Ovary (tissue), 9 donors: Measurements from ENCODE around the gene CLDN34. TPM values are rescaled to one million over a fixed set of nuclear protein-coding genes. Genes with fewer than 3 reads are reported as not detected.

ENCODE experiments used
- DNase-seq, 5 donors: peaks; one replicate each; pipeline ENCODE4 v3.0.0-alpha.2; 2019 to 2020
- H3K27ac ChIP-seq, 2 donors: fragments of 200-600 bp; one replicate each; pipeline versions ENCODE4 v1.5.1 to v1.8.0; 2019 to 2022
- H3K27me3 ChIP-seq: fragments of 200-600 bp; one replicate; pipeline ENCODE4 v1.8.0; 2022
- H3K36me3 ChIP-seq: fragments of 200-600 bp; sonication (generic); one replicate; pipeline ENCODE4 v1.5.1; 2019
- H3K4me1 ChIP-seq: one replicate; pipeline ENCODE4 v1.8.1; 2013; ENCODE audit warnings: mild to moderate bottlenecking, moderate library complexity; ENCODE audit not compliant: insufficient read depth
- H3K4me3 ChIP-seq: fragments of 200-600 bp; sonication (generic); one replicate; pipeline ENCODE4 v1.5.1; 2017
- H3K9me3 ChIP-seq, 2 donors: fragments of 200-600 bp in 1 of 2; sonication (generic) in 1 of 2; one replicate each; pipeline versions ENCODE4 v1.5.1 to v1.8.1; 2013 to 2019; ENCODE audit warnings: mild to moderate bottlenecking in 1 of 2, moderate library complexity in 1 of 2
- EP300 ChIP-seq: sonication (generic); formaldehyde crosslinking; IDR thresholded peaks from one replicate; pipeline ENCODE4 v1.6.1; 2017; ENCODE audit warnings: antibody characterized with exemption
- POLR2A ChIP-seq: fragments of 450-650 bp; IDR thresholded peaks from one replicate; pipeline ENCODE4 v1.6.1; 2017; ENCODE audit warnings: antibody characterized with exemption, mild to moderate bottlenecking, moderate library complexity
- WGBS, 3 donors: extraction: QIAGEN DNeasy Blood & Tissue Kit in 1 of 3; methylation state at CpG; one replicate each; pipeline versions ENCODE4 v1.1.5 to v1.1.7; 2013 to 2017; 5-methylcytosine and 5-hydroxymethylcytosine counted together
- intact Hi-C, 4 donors: fragments of 100-400 bp; cut with DNase I; formaldehyde crosslinking; loops; one replicate each; pipeline versions ENCODE4 v1.11.0 to v1.15.1; 2022 to 2023
- polyA plus RNA-seq, 2 donors: library from polyadenylated mRNA; stranded (reverse); fragments of 200-250 nt in 1 of 2; fragments of 350-450 nt in 1 of 2; fragmentation: Illumina TruSeq in 1 of 2; extraction: RNeasy Lipid Tissue Mini Kit (QIAGEN cat#74804) in 1 of 2; gene quantifications; one replicate each; pipeline ENCODE4 v1.2.3, GENCODE V29; 2013 to 2014
- total RNA-seq, 7 donors: library from RNA; depleted of rRNA in 2 of 7; stranded (reverse); fragments of >200 nt in 2 of 7; fragmentation: NEBNext Ultra II Directional in 3 of 7; extraction: Animal tissue kit (Norgen Biotek cat#: 25700) in 3 of 7; gene quantifications; one replicate each; pipeline versions ENCODE4 v1.1.0 to v1.2.4, GENCODE V29; 2016 to 2023
- TF ChIP-seq, protein P1 (sequence below), 3 donors: fragments of 450-650 bp in 2 of 3; fragments of 200-600 bp in 1 of 3; IDR thresholded peaks; one replicate each; pipeline versions ENCODE4 v1.5.1 to v1.8.0; 2016 to 2022; ENCODE audit warnings: antibody characterized with exemption in 3 of 3, mild to moderate bottlenecking in 1 of 3
- donor health status: DM: no; HTN: no; CAD: no; lungs with moderate emphysema.
- donor health status: DM: no; HTN: no; CAD: no.
- donor health status: Bipolar disorder and iron deficiency.
- donor health status: DM: yes; HTN: yes; CAD: no.
- donor health status: DM: no; HTN: no; CAD: no.
- donor health status: DM: yes; HTN: yes; CAD: no.

CLDN34 gene
- total and polyA plus RNA-seq, 9 donors, result 0.12 to 0.82 (median 0.57) TPM; not detected in 3

DNA sequence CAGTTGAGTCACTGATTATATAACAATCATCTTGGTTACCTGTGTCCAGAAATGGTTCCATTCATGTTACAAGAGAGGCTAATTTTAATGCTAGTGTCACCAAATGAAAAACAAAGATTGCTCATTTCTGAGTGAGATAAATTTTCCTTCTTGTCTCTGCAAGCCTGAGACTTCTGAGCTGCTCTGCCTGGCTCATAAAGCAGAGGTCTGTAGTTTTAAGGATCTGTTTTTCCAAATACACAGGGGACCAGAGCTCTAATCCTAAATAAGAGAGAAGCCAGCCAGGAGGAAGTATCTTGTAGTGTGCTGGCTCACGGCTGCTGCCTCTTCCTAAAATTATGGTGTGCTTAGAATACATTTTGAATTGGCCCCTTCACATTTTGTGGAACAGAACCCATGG lies 42.6 kb downstream of the CLDN34 start:
- Histone ChIP-seq H3K4me1 (no peaks in the 10 kb centered on the region), H3K27ac (no peak overlapping the region)
- intact Hi-C loops, result loop anchor here in 3 of 4 donors (5.0 kb wide), 2 partner anchors 103 to 108 kb away; no protein-coding TSS in a partner anchor

DNA sequence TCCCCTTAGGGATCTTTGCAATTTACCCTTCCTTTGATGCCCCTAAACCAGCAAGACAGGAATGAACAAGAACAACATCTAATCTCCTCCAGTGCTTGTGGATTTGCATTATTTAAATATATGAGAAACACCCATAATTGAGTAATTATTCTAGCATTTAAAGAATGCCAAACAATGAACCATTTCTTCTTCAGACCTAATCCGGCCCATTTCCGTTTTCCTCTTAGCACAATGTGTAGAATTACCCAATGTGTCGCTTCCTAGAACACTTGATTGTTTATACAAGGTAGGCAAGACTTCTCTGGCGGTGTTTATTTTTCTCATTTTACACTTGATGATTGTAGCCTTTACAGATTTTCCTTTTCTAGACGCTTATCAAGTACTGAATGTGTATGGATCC lies 43.5 kb downstream of the CLDN34 start:
- H3K36me3 ChIP-seq, result no peaks in the 10 kb centered on the region
- WGBS, 3 donors, result 24 to 31% (median 28%) methylated on average over 5 of the region's 5 CpGs
- TF ChIP-seq, protein P1, sequence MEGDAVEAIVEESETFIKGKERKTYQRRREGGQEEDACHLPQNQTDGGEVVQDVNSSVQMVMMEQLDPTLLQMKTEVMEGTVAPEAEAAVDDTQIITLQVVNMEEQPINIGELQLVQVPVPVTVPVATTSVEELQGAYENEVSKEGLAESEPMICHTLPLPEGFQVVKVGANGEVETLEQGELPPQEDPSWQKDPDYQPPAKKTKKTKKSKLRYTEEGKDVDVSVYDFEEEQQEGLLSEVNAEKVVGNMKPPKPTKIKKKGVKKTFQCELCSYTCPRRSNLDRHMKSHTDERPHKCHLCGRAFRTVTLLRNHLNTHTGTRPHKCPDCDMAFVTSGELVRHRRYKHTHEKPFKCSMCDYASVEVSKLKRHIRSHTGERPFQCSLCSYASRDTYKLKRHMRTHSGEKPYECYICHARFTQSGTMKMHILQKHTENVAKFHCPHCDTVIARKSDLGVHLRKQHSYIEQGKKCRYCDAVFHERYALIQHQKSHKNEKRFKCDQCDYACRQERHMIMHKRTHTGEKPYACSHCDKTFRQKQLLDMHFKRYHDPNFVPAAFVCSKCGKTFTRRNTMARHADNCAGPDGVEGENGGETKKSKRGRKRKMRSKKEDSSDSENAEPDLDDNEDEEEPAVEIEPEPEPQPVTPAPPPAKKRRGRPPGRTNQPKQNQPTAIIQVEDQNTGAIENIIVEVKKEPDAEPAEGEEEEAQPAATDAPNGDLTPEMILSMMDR (IDR thresholded peaks at IDR 0.05), result no peak
- TF ChIP-seq POLR2A, result no peak
- TF ChIP-seq EP300, result no peak
- H3K27ac ChIP-seq, result no peak overlapping the region
- intact Hi-C loops, result loop anchor here in 3 of 4 donors (5.0 kb wide), 2 partner anchors 102 to 107 kb away; no protein-coding TSS in a partner anchor
- no peaks in the 10 kb centered on the region for H3K4me1 ChIP-seq
- H3K27me3 ChIP-seq, result no peaks in the 10 kb centered on the region
- no peak overlapping the region for H3K4me3 ChIP-seq
- H3K9me3 ChIP-seq, result no peaks in the 10 kb centered on the region
- no peak for DNase-seq

More for the DNA sequence above, 42.6 kb downstream of the CLDN34 start:
- TF ChIP-seq, protein P1 (IDR thresholded peaks at IDR 0.05), result no peak
- TF ChIP-seq POLR2A (no peak), EP300 (no peak)
- no peaks in the 10 kb centered on the region for H3K27me3 ChIP-seq
- DNase-seq, result no peak
- H3K9me3 ChIP-seq, result no peaks in the 10 kb centered on the region
- WGBS, 3 donors, result 28 to 52% (median 46%) methylated on average over 1 of the region's 1 CpG
- H3K4me3 ChIP-seq, result no peak overlapping the region
- H3K36me3 ChIP-seq, result no peaks in the 10 kb centered on the region

DNA sequence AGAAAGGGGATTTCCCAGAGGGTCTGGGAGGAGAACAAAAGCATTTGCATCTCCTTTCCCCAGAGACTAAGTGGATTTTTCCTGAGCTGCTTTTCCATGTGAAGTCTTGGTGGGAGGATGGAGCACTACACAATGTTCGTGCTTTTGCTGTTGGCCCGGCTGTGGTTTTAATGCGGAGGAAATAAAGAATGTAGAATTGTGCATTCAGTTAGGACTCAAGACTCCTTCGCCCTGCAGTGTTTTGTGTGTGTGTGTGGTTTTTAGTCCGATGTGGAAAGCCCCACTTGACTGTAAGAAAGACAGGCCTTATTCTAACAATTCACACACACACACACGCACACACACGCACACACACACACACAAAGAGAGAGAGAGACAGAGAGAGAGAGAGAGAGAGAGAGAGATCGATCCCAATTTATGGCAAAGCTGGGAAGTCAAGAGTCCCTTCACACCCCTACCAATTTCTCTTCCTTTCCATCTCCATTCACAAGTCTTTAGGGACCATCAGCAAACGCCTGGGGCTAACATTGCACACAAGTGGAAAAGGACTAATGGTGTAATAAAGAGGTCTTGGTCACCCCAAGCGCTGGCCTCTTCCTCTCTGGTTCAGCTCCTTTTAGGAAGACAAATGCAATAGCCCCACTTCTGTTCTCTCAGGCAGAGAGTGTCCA lies 44.2 kb downstream of the CLDN34 start:
- WGBS, 3 donors, result 49 to 52% (median 51%) methylated on average over 10 of the region's 10 CpGs
- intact Hi-C loops, result loop anchor here in 3 of 4 donors (5.0 kb wide), 2 partner anchors 101 to 106 kb away; no protein-coding TSS in a partner anchor
- H3K4me1 ChIP-seq, result no peaks in the 10 kb centered on the region
- DNase-seq, result no peak
- H3K27me3 ChIP-seq, result no peaks in the 10 kb centered on the region
- H3K36me3 ChIP-seq, result no peaks in the 10 kb centered on the region
- H3K27ac ChIP-seq, result no peak overlapping the region
- TF ChIP-seq, protein P1 (IDR thresholded peaks at IDR 0.05), result no peak
- TF ChIP-seq POLR2A, result no peak
- TF ChIP-seq EP300, result no peak
- H3K9me3 ChIP-seq, result no peaks in the 10 kb centered on the region
- no peak overlapping the region for H3K4me3 ChIP-seq

DNA sequence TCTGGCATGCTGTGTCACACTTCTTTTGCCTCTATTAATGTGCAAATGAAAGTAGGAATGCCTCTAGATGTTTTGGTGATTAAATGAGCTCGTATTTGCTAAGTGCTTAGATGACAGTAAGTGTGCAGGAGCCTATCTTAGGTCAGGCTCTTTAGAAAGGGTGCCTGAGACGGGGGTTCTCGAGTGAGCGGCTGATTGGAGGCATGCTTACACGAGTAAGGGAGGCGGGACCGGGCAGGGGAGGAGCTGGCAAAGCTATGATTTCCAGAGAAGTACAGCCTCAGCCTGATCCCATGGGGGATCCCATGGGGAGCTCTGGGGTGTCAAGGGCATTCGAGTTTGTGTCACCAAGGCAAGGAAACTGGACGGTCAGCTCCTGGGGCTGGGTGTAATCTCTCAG lies 44.8 kb downstream of the CLDN34 start:
- intact Hi-C loops, result loop anchor here in 3 of 4 donors (5.0 kb wide), 2 partner anchors 100 to 105 kb away; no protein-coding TSS in a partner anchor

More for the DNA sequence above, 44.8 kb downstream of the CLDN34 start:
- H3K9me3 ChIP-seq, result no peaks in the 10 kb centered on the region
- 44 to 51% (median 49%) methylated on average over 9 of the region's 9 CpGs for WGBS, 3 donors
- no peak overlapping the region for H3K27ac ChIP-seq
- no peaks in the 10 kb centered on the region for H3K4me1 ChIP-seq
- no peaks in the 10 kb centered on the region for H3K36me3 ChIP-seq
- H3K4me3 ChIP-seq, result no peak overlapping the region
- no peak for TF ChIP-seq EP300
- TF ChIP-seq, protein P1 (IDR thresholded peaks at IDR 0.05), result no peak
- TF ChIP-seq POLR2A, result no peak
- H3K27me3 ChIP-seq, result no peaks in the 10 kb centered on the region
- no peak for DNase-seq
